HEK293 (cell line): ENCODE data around the gene CRNKL1.

Experiments
- ATF2 ChIP-seq: fragments of 450-650 bp; formaldehyde crosslinking; IDR thresholded peaks from 2 replicates; pipeline ENCODE4 v1.5.1; 2016; ENCODE audit warnings: missing biosample characterization, missing genetic modification characterization, low read depth
- CTCF ChIP-seq: fragments of 450-650 bp; formaldehyde crosslinking; IDR thresholded peaks from 2 replicates; pipeline ENCODE4 v1.5.1; 2016; ENCODE audit warnings: missing biosample characterization, missing genetic modification characterization
- KLF16 ChIP-seq: fragments of 450-650 bp; formaldehyde crosslinking; IDR thresholded peaks from 2 replicates; pipeline ENCODE4 v1.5.1; 2017; ENCODE audit warnings: missing biosample characterization, missing genetic modification characterization
- KLF9 ChIP-seq: fragments of 450-650 bp; formaldehyde crosslinking; IDR thresholded peaks from 2 replicates; pipeline ENCODE4 v1.5.1; 2016; ENCODE audit warnings: missing biosample characterization, missing genetic modification characterization, low read depth
- OSR2 ChIP-seq: fragments of 450-650 bp; formaldehyde crosslinking; IDR thresholded peaks from 2 replicates; pipeline ENCODE4 v1.5.1; 2016; ENCODE audit warnings: missing biosample characterization, missing genetic modification characterization
- PATZ1 ChIP-seq: fragments of 450-650 bp; formaldehyde crosslinking; IDR thresholded peaks from 2 replicates; pipeline ENCODE4 v1.5.1; 2016; ENCODE audit warnings: missing biosample characterization, missing genetic modification characterization
- TCF7L2 ChIP-seq: IDR thresholded peaks from 2 replicates; pipeline ENCODE4 v1.6.1; 2011; ENCODE audit warnings: low read depth, mild to moderate bottlenecking, inconsistent platforms, low read length, moderate library complexity, borderline replicate concordance
- YY1 ChIP-seq: fragments of 450-650 bp; formaldehyde crosslinking; IDR thresholded peaks from 2 replicates; pipeline ENCODE4 v1.5.1; 2018; ENCODE audit warnings: missing biosample characterization, missing genetic modification characterization
- ZBTB11 ChIP-seq: fragments of 450-650 bp; formaldehyde crosslinking; conservative IDR thresholded peaks from 2 replicates; pipeline ENCODE4 v1.5.1; 2016; ENCODE audit warnings: low read depth, missing biosample characterization, missing genetic modification characterization
- ZBTB26 ChIP-seq: fragments of 450-650 bp; formaldehyde crosslinking; optimal IDR thresholded peaks from 2 replicates; pipeline ENCODE3; 2016; ENCODE audit warnings: missing biosample characterization, mild to moderate bottlenecking, missing genetic modification characterization
- ZBTB49 ChIP-seq: fragments of 450-650 bp; formaldehyde crosslinking; IDR thresholded peaks from 2 replicates; pipeline ENCODE4 v1.5.1; 2016; ENCODE audit warnings: missing biosample characterization, missing genetic modification characterization, low read depth
- ZNF19 ChIP-seq: fragments of 450-650 bp; formaldehyde crosslinking; IDR thresholded peaks from 2 replicates; pipeline ENCODE4; 2016; ENCODE audit warnings: missing biosample characterization, missing genetic modification characterization, low read depth
- ZNF776 ChIP-seq: fragments of 450-650 bp; formaldehyde crosslinking; IDR thresholded peaks from 2 replicates; pipeline ENCODE4 v1.5.0; 2017; ENCODE audit warnings: missing biosample characterization, missing genetic modification characterization, borderline replicate concordance
- ZSCAN4 ChIP-seq: fragments of 450-650 bp; formaldehyde crosslinking; IDR thresholded peaks from 2 replicates; pipeline ENCODE4 v1.5.1; 2017; ENCODE audit warnings: missing biosample characterization, missing genetic modification characterization

GRCh38 chr20:20052074-20052970 is at the start of gene CRNKL1, which contains the start of gene CFAP61:
- peak; percentile 85 for TF ChIP-seq ZBTB11 (tag by site-specific recombination)
- TF ChIP-seq ZNF19 (tag by site-specific recombination) = no peak
- peak; percentile 90 for TF ChIP-seq ZBTB26
- no peak for TF ChIP-seq ZSCAN4 (tag by site-specific recombination)
- no peak for TF ChIP-seq ATF2 (tag by site-specific recombination)
- peak; percentile 25; the same call in 1 of the 2 replicates for TF ChIP-seq CTCF (tag by site-specific recombination)
- TF ChIP-seq TCF7L2 = no peak
- TF ChIP-seq OSR2 = no peak
- TF ChIP-seq PATZ1 (tag by site-specific recombination) = no peak
- no peak for TF ChIP-seq ZBTB49
- no peak for TF ChIP-seq ZNF776 (tag by site-specific recombination)
- TF ChIP-seq KLF16 (tag by site-specific recombination) = no peak
- TF ChIP-seq KLF9 (tag by site-specific recombination) = peak; percentile 88
- peak; percentile 60; the same call in 1 of the 2 replicates for TF ChIP-seq YY1
